ENCODE results near the gene GRIK2.

GRIK2 gene

DNA sequence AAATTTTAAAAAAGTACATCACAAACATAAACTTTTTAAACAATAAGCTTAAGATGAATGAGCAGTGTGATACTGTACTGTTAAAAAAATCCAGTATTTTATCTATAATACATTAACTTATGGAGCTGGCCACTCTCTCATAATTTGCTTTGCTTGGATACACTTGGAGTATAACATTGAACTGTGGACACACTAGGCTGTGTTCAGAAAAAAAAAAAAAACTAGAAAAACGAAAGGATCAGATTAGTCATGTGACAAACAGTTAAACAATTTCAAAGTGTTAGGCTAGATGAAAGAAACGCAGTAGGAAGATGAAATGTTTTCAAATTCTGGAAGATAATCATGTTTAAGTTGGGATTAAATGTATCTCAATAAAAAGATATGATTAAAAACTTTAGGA, 220.0 kb downstream of the GRIK2 start:
- TF ChIP-seq, protein P1, sequence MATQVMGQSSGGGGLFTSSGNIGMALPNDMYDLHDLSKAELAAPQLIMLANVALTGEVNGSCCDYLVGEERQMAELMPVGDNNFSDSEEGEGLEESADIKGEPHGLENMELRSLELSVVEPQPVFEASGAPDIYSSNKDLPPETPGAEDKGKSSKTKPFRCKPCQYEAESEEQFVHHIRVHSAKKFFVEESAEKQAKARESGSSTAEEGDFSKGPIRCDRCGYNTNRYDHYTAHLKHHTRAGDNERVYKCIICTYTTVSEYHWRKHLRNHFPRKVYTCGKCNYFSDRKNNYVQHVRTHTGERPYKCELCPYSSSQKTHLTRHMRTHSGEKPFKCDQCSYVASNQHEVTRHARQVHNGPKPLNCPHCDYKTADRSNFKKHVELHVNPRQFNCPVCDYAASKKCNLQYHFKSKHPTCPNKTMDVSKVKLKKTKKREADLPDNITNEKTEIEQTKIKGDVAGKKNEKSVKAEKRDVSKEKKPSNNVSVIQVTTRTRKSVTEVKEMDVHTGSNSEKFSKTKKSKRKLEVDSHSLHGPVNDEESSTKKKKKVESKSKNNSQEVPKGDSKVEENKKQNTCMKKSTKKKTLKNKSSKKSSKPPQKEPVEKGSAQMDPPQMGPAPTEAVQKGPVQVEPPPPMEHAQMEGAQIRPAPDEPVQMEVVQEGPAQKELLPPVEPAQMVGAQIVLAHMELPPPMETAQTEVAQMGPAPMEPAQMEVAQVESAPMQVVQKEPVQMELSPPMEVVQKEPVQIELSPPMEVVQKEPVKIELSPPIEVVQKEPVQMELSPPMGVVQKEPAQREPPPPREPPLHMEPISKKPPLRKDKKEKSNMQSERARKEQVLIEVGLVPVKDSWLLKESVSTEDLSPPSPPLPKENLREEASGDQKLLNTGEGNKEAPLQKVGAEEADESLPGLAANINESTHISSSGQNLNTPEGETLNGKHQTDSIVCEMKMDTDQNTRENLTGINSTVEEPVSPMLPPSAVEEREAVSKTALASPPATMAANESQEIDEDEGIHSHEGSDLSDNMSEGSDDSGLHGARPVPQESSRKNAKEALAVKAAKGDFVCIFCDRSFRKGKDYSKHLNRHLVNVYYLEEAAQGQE (IDR thresholded peaks at IDR 0.05; ENCODE audit: insufficient read depth in 1 of 2, low read depth in 2 of 2, low read length in 2 of 2), result no peak
- TF ChIP-seq TAF1 (IDR thresholded peaks at IDR 0.05; ENCODE audit: borderline replicate concordance, insufficient read depth, low read length) (no peak), FOXP2 (optimal IDR thresholded peaks at IDR 0.05; ENCODE audit: borderline replicate concordance, extremely low read depth, extremely low read length, insufficient read depth) (no peak), POLR2AphosphoS5 (IDR thresholded peaks at IDR 0.05; ENCODE audit: low read depth, low read length) (no peak), SIN3A (IDR thresholded peaks at IDR 0.05; ENCODE audit: borderline replicate concordance, insufficient read depth, low read length) (no peak)

DNA sequence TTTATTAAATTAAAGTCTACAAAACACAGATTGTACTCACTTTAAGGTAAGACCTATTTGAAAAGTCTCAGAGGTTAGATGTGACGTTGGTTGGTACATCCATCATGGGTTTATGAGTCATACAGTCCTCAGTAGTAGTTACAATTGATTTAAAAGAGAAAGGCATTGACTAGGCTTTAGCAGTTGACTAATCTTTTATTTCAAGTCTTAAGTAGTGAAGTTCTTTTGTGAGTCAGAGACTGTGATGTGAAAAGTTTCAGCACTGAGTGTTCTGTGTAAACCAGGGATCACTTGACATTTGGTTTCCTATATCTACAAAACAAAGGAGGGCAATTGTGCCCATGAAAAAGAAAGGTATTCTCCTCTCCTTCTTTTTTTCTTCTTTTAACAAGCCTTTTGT, 221.3 kb downstream of the GRIK2 start:
- TF ChIP-seq TAF1 (IDR thresholded peaks at IDR 0.05; ENCODE audit: borderline replicate concordance, insufficient read depth, low read length) (no peak), POLR2AphosphoS5 (IDR thresholded peaks at IDR 0.05; ENCODE audit: low read depth, low read length) (no peak), SIN3A (IDR thresholded peaks at IDR 0.05; ENCODE audit: borderline replicate concordance, insufficient read depth, low read length) (no peak), FOXP2 (optimal IDR thresholded peaks at IDR 0.05; ENCODE audit: borderline replicate concordance, extremely low read depth, extremely low read length, insufficient read depth) (no peak)
- TF ChIP-seq, protein P1 (IDR thresholded peaks at IDR 0.05; ENCODE audit: insufficient read depth in 1 of 2, low read depth in 2 of 2, low read length in 2 of 2), result no peak

DNA sequence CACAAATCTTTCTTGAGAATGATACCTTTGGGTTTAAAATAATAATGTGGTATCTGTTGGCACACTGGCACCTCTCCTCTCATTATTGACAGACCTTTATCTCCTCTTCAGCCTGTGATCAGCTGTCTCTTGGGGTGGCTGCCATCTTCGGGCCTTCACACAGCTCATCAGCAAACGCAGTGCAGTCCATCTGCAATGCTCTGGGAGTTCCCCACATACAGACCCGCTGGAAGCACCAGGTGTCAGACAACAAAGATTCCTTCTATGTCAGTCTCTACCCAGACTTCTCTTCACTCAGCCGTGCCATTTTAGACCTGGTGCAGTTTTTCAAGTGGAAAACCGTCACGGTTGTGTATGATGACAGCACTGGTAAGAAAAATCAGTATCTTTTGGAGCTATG, 232.8 kb downstream of the GRIK2 start:
- TF ChIP-seq, protein P1 (IDR thresholded peaks at IDR 0.05; ENCODE audit: insufficient read depth in 1 of 2, low read depth in 2 of 2, low read length in 2 of 2), result no peak
- TF ChIP-seq TAF1 (IDR thresholded peaks at IDR 0.05; ENCODE audit: borderline replicate concordance, insufficient read depth, low read length) (no peak), POLR2AphosphoS5 (IDR thresholded peaks at IDR 0.05; ENCODE audit: low read depth, low read length) (no peak), SIN3A (IDR thresholded peaks at IDR 0.05; ENCODE audit: borderline replicate concordance, insufficient read depth, low read length) (no peak), FOXP2 (optimal IDR thresholded peaks at IDR 0.05; ENCODE audit: borderline replicate concordance, extremely low read depth, extremely low read length, insufficient read depth) (no peak)

DNA sequence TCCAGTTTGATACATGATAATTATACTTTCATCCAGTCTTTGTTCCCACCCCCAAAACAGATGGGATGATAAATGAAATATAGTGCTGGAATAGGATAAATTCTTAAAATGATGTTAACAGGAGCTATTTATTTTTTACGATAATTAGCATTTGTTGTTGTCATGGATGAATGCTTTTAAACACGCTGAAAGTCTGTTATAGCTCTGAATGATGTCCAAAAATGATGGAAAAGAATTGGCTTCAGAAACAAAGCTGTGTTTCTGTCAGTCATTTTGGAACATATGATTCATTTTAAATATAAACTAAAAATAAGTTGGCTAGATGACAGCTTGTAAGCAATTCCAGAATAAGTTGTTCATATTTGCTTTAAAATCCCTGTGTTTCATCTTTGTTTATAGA, 237.4 kb downstream of the GRIK2 start:
- TF ChIP-seq POLR2AphosphoS5 (IDR thresholded peaks at IDR 0.05; ENCODE audit: low read depth, low read length) (no peak), SIN3A (IDR thresholded peaks at IDR 0.05; ENCODE audit: borderline replicate concordance, insufficient read depth, low read length) (no peak), FOXP2 (optimal IDR thresholded peaks at IDR 0.05; ENCODE audit: borderline replicate concordance, extremely low read depth, extremely low read length, insufficient read depth) (no peak), TAF1 (IDR thresholded peaks at IDR 0.05; ENCODE audit: borderline replicate concordance, insufficient read depth, low read length) (no peak)
- TF ChIP-seq, protein P1 (IDR thresholded peaks at IDR 0.05; ENCODE audit: insufficient read depth in 1 of 2, low read depth in 2 of 2, low read length in 2 of 2), result no peak

DNA sequence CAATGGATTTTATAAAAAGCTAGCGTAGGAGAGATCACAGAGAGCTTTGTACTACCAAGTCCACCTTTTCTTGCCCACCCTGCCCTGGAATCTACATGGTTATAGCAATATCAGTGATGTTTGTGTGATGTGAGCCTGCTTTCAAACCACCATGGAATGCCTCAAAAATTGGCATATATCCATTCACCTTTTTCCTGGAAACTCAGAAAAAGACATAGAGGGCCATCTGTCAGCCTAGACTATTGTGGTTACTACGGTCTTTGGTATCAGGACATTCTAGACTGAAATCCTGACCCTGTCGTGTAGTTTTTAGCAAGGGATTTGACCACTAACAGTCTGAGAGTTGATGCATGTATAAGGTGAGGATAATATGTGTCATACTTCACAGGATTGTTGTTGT, 239.6 kb downstream of the GRIK2 start:
- TF ChIP-seq, protein P1 (IDR thresholded peaks at IDR 0.05; ENCODE audit: insufficient read depth in 1 of 2, low read depth in 2 of 2, low read length in 2 of 2), result no peak
- TF ChIP-seq POLR2AphosphoS5 (IDR thresholded peaks at IDR 0.05; ENCODE audit: low read depth, low read length), result no peak
- TF ChIP-seq FOXP2 (optimal IDR thresholded peaks at IDR 0.05; ENCODE audit: borderline replicate concordance, extremely low read depth, extremely low read length, insufficient read depth), result no peak
- TF ChIP-seq TAF1 (IDR thresholded peaks at IDR 0.05; ENCODE audit: borderline replicate concordance, insufficient read depth, low read length), result no peak
- TF ChIP-seq SIN3A (IDR thresholded peaks at IDR 0.05; ENCODE audit: borderline replicate concordance, insufficient read depth, low read length), result no peak

Measured in PFSK-1 (cell line).